H1 (cell line): Measurements from ENCODE around the gene MATN4.

Experiments used
- CTCF ChIP-seq, 3 experiments: IDR thresholded peaks; 1 replicate in 2 of 3; 2 replicates in 1 of 3; pipeline versions ENCODE4 v1.5.1 to v1.6.1; 2011; ENCODE audit warnings: low read length in 3 of 3, mild to moderate bottlenecking in 3 of 3, inconsistent platforms in 2 of 3, low read depth in 1 of 3, moderate library complexity in 1 of 3; ENCODE audit not compliant: insufficient read depth in 1 of 3; ENCODE audit errors: control extremely low read depth in 1 of 3
- POLR2A ChIP-seq, 2 experiments: IDR thresholded peaks; 1 replicate in 1 of 2; 2 replicates in 1 of 2; pipeline ENCODE4 v1.6.1; 2011; ENCODE audit warnings: low read depth in 2 of 2, low read length in 2 of 2, mild to moderate bottlenecking in 2 of 2; ENCODE audit errors: control extremely low read depth in 1 of 2
- POLR2AphosphoS5 ChIP-seq: IDR thresholded peaks from 2 replicates; pipeline ENCODE4 v1.6.1; 2011; ENCODE audit warnings: low read depth, low read length

GRCh38 chr20:45346851-45347250 is 38.8 kb upstream of the MATN4 start:
- no peak for TF ChIP-seq POLR2A (IDR thresholded peaks at IDR 0.05; ENCODE audit: control extremely low read depth in 1 of 2, low read depth in 2 of 2, low read length in 2 of 2)
- no peak for TF ChIP-seq POLR2AphosphoS5
- TF ChIP-seq CTCF (IDR thresholded peaks at IDR 0.05; ENCODE audit: control extremely low read depth in 1 of 3, insufficient read depth in 1 of 3, low read depth in 1 of 3, low read length in 3 of 3): no peak
